CD4-positive, alpha-beta T cell (primary cell): ENCODE measurements around the gene AJUBA. TPM values are rescaled to one million over a fixed set of nuclear protein-coding genes. Genes with fewer than 3 reads are reported as not detected.

Experiments
- ATAC-seq: fragments of 200-7000 bp; cut with Tn5 transposase; one replicate; pipeline ENCODE4 v1.10.0; 2022; ENCODE audit warnings: mild to moderate bottlenecking; ENCODE audit not compliant: poor library complexity
- CTCF ChIA-PET: fragments of 350-600 bp; sonication (Branson Sonifier 250); formaldehyde crosslinking; loops from one replicate; lab custom pipeline; 2021; ENCODE audit warnings: antibody characterized with exemption, inconsistent platforms; lab: Charles Lee
- POLR2A ChIA-PET: fragments of 350-600 bp; sonication (Branson Sonifier 250); formaldehyde crosslinking; loops from one replicate; lab custom pipeline; 2021; ENCODE audit warnings: antibody characterized with exemption, inconsistent platforms; lab: Charles Lee
- DNase-seq, 14 experiments: peaks; one replicate each; pipeline ENCODE4 v3.0.0-alpha.2; 2013 to 2020; ENCODE audit warnings: mixed read lengths in 2 of 14
- H3K27ac ChIP-seq, 2 donors: one replicate each; pipeline versions ENCODE4 v1.5.1 to v1.7.0; 2013; ENCODE audit warnings: low read length in 2 of 2, low read depth in 1 of 2, mild to moderate bottlenecking in 1 of 2
- H3K27me3 ChIP-seq, 2 experiments: 1 replicate in 1 of 2; 2 replicates in 1 of 2; pipeline versions ENCODE4 v1.6.1 to v1.7.0; 2013; ENCODE audit warnings: low read length in 2 of 2, control low read depth in 1 of 2, mild to moderate bottlenecking in 1 of 2, moderate library complexity in 1 of 2; ENCODE audit not compliant: insufficient read depth in 2 of 2, control insufficient read depth in 1 of 2
- H3K36me3 ChIP-seq: one replicate; pipeline ENCODE4 v1.6.1; 2013; ENCODE audit warnings: low read length, control low read depth; ENCODE audit not compliant: insufficient read depth
- H3K4me1 ChIP-seq: one replicate; pipeline ENCODE4 v1.6.1; 2013; ENCODE audit warnings: low read length, control low read depth; ENCODE audit not compliant: insufficient read depth
- H3K4me3 ChIP-seq: one replicate; pipeline ENCODE4 v1.5.1; 2013; ENCODE audit warnings: mild to moderate bottlenecking, low read length, moderate library complexity
- H3K9me3 ChIP-seq, 2 experiments: 1 replicate in 1 of 2; 2 replicates in 1 of 2; pipeline versions ENCODE4 v1.6.1 to v1.7.0; 2013; ENCODE audit warnings: low read length in 2 of 2, mild to moderate bottlenecking in 2 of 2, control low read depth in 1 of 2, moderate library complexity in 1 of 2; ENCODE audit not compliant: control insufficient read depth in 1 of 2, insufficient read depth in 1 of 2
- H3K27ac Mint-ChIP-seq: one replicate; pipeline ENCODE4 v1.8.0; 2020; ENCODE audit warnings: mixed read lengths
- H3K27me3 Mint-ChIP-seq: one replicate; pipeline ENCODE4 v1.8.0; 2021; ENCODE audit warnings: mixed read lengths
- H3K36me3 Mint-ChIP-seq: one replicate; pipeline ENCODE4 v1.8.0; 2021; ENCODE audit warnings: low read depth, mixed read lengths
- H3K4me1 Mint-ChIP-seq: one replicate; pipeline ENCODE4 v1.8.0; 2021; ENCODE audit warnings: low read depth, mixed read lengths
- H3K4me3 Mint-ChIP-seq: one replicate; pipeline ENCODE4 v1.8.0; 2020; ENCODE audit warnings: mild to moderate bottlenecking, mixed read lengths
- H3K9me3 Mint-ChIP-seq: one replicate; pipeline ENCODE4 v1.8.0; 2020; ENCODE audit warnings: mixed read lengths
- CTCF ChIP-seq: fragments of 200-600 bp; IDR thresholded peaks from one replicate; pipeline ENCODE4 v1.8.0; 2022; ENCODE audit warnings: antibody characterized with exemption, mild to moderate bottlenecking
- intact Hi-C, 2 experiments: fragments of 100-400 bp; cut with DNase I in 1 of 2; cut with micrococcal nuclease in 1 of 2; formaldehyde crosslinking; loops; one replicate each; pipeline versions ENCODE4 v1.15.1 to v1.9.0; 2023 to 2025; cut with DNase I, micrococcal nuclease
- total RNA-seq, 174 experiments: library from RNA in 2 of 174; stranded (reverse) in 2 of 174; gene quantifications; one replicate each; pipeline ENCODE4 v1.2.3 and lab custom pipeline; 2021 to 2026

The AJUBA gene
- total RNA-seq, 2 experiments from 2014 or later: 0.67 to 1.1 TPM

DNA sequence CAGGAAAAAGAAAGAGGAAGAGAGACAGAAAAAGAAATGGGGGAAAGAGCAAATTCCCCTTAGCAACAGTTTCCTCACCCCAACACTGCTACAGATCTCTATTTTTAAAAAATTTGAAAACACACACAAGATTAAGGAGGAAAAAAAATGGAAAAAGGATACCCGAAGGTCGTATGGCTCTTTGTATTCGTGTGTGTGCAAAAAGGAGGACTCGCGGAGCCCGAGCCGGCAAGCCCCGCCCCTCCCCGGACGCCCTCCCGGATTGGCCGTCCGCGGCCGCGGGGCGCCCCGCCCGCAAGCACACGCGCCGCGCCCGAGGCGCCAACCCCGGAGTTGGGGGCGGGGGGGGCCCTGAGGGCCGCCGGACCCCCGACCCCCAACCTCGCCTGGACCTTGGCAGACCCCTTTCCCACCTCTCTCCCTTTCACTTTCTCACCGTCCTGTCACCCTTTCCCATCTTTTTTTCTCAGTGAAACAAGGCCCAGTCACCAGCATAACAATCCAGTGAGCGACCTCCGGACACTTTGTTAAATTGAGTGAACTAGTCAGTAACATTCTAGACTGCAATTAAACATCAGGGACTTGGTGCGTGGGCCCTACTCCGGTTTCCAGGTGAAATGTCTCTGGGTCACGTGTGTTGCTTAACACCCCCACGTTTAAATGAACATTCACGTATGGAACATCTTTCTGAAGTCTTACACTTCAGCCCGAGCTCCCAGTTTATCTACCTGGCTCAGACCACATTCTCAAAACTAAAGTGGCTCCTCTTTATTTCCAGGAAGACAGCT is 27.8 kb upstream of the AJUBA start, which contains the start of gene C14orf93:
C14orf93 (minus strand) TSS at position 205 of the 788 bp plus-strand sequence. CDS start 11,120 bp downstream, outside the sequence.
- Histone ChIP-seq H3K36me3 (no peaks in the 10 kb centered on the region), H3K27ac (peak within 1 kb of the TSS; percentile 59 to 70), H3K9me3 (no peaks in the 10 kb centered on the region), H3K27me3 (no peaks in the 10 kb centered on the region), H3K4me1 (peaks cover 26% of the 10 kb centered on the region), H3K4me3 (peak within 1 kb of the TSS; percentile 70)
- DNase-seq (peak; percentile 59 to 87 (median 78)), ATAC-seq (peak; percentile 21)
- H3K9me3 Mint-ChIP-seq: no peaks in the 10 kb centered on the region
- peak within 1 kb of the TSS; percentile 93 for H3K27ac Mint-ChIP-seq
- H3K27me3 Mint-ChIP-seq: no peaks in the 10 kb centered on the region
- H3K36me3 Mint-ChIP-seq: no peaks in the 10 kb centered on the region
- ChIA-PET POLR2A (interaction anchor here (0.7 to 1.3 kb wide), 9 partner anchors 11 to 85 kb away, joined by 3 to 7 read pairs (median 4); partner anchors contain the start of genes ACIN1, AJUBA, C14orf119 and PSMB5), CTCF (interaction anchor here (0.7 to 1.2 kb wide), 2 partner anchors 14 to 24 kb away, joined by 3 to 5 read pairs; no protein-coding TSS in a partner anchor)
- intact Hi-C loops: loop anchor here (1.0 kb wide), 2 partner anchors 10 to 25 kb away; no protein-coding TSS in a partner anchor
- H3K4me3 Mint-ChIP-seq: peak within 1 kb of the TSS; percentile 95
- TF ChIP-seq CTCF: no peak
- H3K4me1 Mint-ChIP-seq: peaks cover 48% of the 10 kb centered on the region

DNA sequence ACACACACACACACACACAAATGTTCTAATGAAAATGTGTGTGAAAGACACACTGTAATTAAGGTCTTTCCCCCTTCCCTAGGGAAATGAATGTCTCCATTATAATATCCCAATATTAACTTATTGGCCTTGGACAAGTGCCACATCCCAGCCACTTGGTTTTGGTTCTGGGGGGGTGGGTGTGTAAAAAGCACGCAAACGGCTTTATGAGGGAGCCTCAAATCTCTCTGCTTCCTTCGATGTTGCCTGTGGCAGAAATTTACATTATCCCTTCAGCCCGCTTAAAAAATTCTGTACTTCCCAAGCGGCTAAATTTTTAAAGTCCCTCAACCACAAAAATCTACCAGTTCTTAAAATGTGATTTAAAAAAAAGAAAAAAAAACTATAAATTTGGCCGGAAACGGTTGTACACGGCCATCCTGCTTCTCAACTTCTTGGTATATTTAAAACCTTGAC is 27.2 kb upstream of the AJUBA start:
- no peak for TF ChIP-seq CTCF
- ChIA-PET POLR2A (interaction anchor here (3.9 kb wide), 1 partner anchor 11 kb away, joined by 71 read pairs; no protein-coding TSS in a partner anchor), CTCF (interaction anchor here (1.1 kb wide), 1 partner anchor 23 kb away, joined by 4 read pairs; no protein-coding TSS in a partner anchor)
- H3K27ac Mint-ChIP-seq: peak overlapping the region; percentile 93
- Histone ChIP-seq H3K27me3 (no peaks in the 10 kb centered on the region), H3K27ac (peak overlapping the region; percentile 56 to 59), H3K36me3 (no peaks in the 10 kb centered on the region), H3K9me3 (no peaks in the 10 kb centered on the region), H3K4me3 (peak overlapping the region; percentile 70), H3K4me1 (peaks cover 26% of the 10 kb centered on the region)
- no peak for ATAC-seq
- no peaks in the 10 kb centered on the region for H3K27me3 Mint-ChIP-seq
- peak overlapping the region; percentile 95 for H3K4me3 Mint-ChIP-seq
- no peak for DNase-seq
- peaks cover 52% of the 10 kb centered on the region for H3K4me1 Mint-ChIP-seq
- intact Hi-C loops: no loop called here
- H3K36me3 Mint-ChIP-seq: no peaks in the 10 kb centered on the region
- H3K9me3 Mint-ChIP-seq: no peaks in the 10 kb centered on the region

DNA sequence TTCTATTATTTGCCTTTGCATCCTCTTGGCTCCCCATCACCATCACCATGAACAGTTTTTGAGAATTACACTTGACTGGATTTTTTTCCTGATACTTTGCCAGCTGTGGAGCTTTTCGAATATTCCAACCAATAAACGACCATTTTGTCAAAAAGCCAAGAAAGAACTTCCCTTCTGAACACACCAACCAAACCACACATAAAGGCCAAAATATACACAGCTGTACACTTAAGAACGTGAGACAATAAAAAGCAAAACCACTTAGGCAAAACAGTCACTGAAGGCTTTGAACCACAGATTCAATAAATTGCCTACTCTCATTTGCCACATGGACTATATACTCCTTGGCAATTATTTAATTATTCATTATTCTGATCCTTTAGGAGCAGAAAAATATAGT is 26.5 kb upstream of the AJUBA start:
- Histone ChIP-seq H3K27me3 (no peaks in the 10 kb centered on the region), H3K4me1 (peaks cover 26% of the 10 kb centered on the region), H3K9me3 (no peaks in the 10 kb centered on the region), H3K27ac (no peak overlapping the region), H3K36me3 (no peaks in the 10 kb centered on the region), H3K4me3 (no peak overlapping the region)
- no peak for ATAC-seq
- Mint-ChIP-seq H3K4me1 (peaks cover 52% of the 10 kb centered on the region), H3K4me3 (peak overlapping the region; percentile 95), H3K27me3 (no peaks in the 10 kb centered on the region), H3K9me3 (no peaks in the 10 kb centered on the region), H3K27ac (peak overlapping the region; percentile 93), H3K36me3 (no peaks in the 10 kb centered on the region)
- ChIA-PET CTCF (interaction anchor here (0.9 to 1.1 kb wide), 3 partner anchors 14 to 60 kb away, joined by 3 to 4 read pairs (median 3); no protein-coding TSS in a partner anchor), POLR2A (interaction anchor here (1.1 to 3.9 kb wide), 2 partner anchors 12 to 86 kb away, joined by 4 to 71 read pairs; partner anchors contain the start of genes ACIN1 and C14orf119)
- intact Hi-C loops: no loop called here
- no peak for DNase-seq
- no peak for TF ChIP-seq CTCF
